Heart right ventricle (tissue), 16 donors: ENCODE results near the gene CHD6. TPM values are rescaled to one million over a fixed set of nuclear protein-coding genes. Genes with fewer than 3 reads are reported as not detected.

Source experiments
- ATAC-seq, 8 donors: fragments of 200-7000 bp; cut with Tn5 transposase; one replicate each; pipeline ENCODE4 v1.9.1; 2020; ENCODE audit warnings: mild to moderate bottlenecking in 8 of 8, moderate library complexity in 8 of 8, moderate number of reproducible peaks in 1 of 8
- DNase-seq, 2 donors: peaks; one replicate each; pipeline ENCODE4 v3.0.0-alpha.2; 2020
- H3K27ac ChIP-seq, 10 donors: fragments of 200-600 bp; sonication (generic) in 2 of 10; one replicate each; pipeline versions ENCODE4 v1.5.0 to v1.8.0; 2020 to 2022; ENCODE audit warnings: mild to moderate bottlenecking in 3 of 10
- H3K27me3 ChIP-seq, 7 donors: fragments of 200-600 bp; one replicate each; pipeline ENCODE4 v1.8.0; 2021 to 2022; ENCODE audit warnings: mild to moderate bottlenecking in 2 of 7
- H3K36me3 ChIP-seq, 9 donors: fragments of 200-600 bp; sonication (generic) in 1 of 9; one replicate each; pipeline versions ENCODE4 v1.5.0 to v1.8.0; 2020 to 2022; ENCODE audit warnings: mild to moderate bottlenecking in 2 of 9
- H3K4me1 ChIP-seq, 9 donors: fragments of 200-600 bp; sonication (generic) in 1 of 9; one replicate each; pipeline versions ENCODE4 v1.5.0 to v1.8.0; 2020 to 2022; ENCODE audit warnings: mild to moderate bottlenecking in 4 of 9
- H3K4me3 ChIP-seq, 10 donors: fragments of 200-600 bp; sonication (generic) in 2 of 10; one replicate each; pipeline versions ENCODE4 v1.5.0 to v1.8.0; 2020 to 2022; ENCODE audit warnings: mild to moderate bottlenecking in 7 of 10, moderate library complexity in 2 of 10
- H3K9me3 ChIP-seq, 11 donors: fragments of 200-600 bp in 10 of 11; sonication (generic) in 2 of 11; one replicate each; pipeline versions ENCODE4 v1.5.0 to v1.8.0; 2013 to 2022; ENCODE audit warnings: mild to moderate bottlenecking in 2 of 11, control low read depth in 1 of 11, moderate library complexity in 1 of 11
- WGBS, 2 donors: extraction: QIAGEN DNeasy Blood & Tissue Kit; methylation state at CpG; one replicate each; pipeline ENCODE4 v1.1.7; 2013; ENCODE audit warnings: inconsistent platforms in 1 of 2; 5-methylcytosine and 5-hydroxymethylcytosine counted together
- intact Hi-C, 10 donors: fragments of 100-400 bp; cut with DNase I; formaldehyde crosslinking; loops; one replicate each; pipeline versions ENCODE4 v1.11.1 to v1.14.2; 2022
- polyA plus RNA-seq, 2 donors: library from polyadenylated mRNA; stranded (reverse); fragments of 200-250 nt; gene quantifications; one replicate each; pipeline ENCODE4 v1.2.3, GENCODE V29; 2013
- total RNA-seq, 10 donors: library from RNA; stranded (reverse); fragmentation: NEBNext Ultra II Directional in 3 of 10; extraction: Animal tissue kit (Norgen Biotek cat#: 25700) in 3 of 10; gene quantifications; one replicate each; pipeline versions ENCODE4 v1.2.1 to v1.2.4, GENCODE V29; 2021 to 2023
- TF ChIP-seq, protein P1 (sequence below), 9 donors: fragments of 200-600 bp; sonication (generic) in 2 of 9; IDR thresholded peaks; one replicate each; pipeline versions ENCODE4 v1.5.0 to v1.8.0; 2021 to 2022; ENCODE audit warnings: antibody characterized with exemption in 9 of 9, mild to moderate bottlenecking in 5 of 9, moderate library complexity in 1 of 9
- donor health status: Arrhythmogenic right ventricular cardiomyopathy.
- donor health status: ischemic (EF 13 %, LVEDD 7.1; RV severe dilation, severe dysfunction).
- donor health status: healthy with polysubstance abuse.
- donor health status: DM: no; HTN: yes; CAD: no.
- donor health status: DM: no; HTN: no; CAD: no.
- donor health status: ischemic (EF 25% LVEDD 6.9; RV normal size, moderate dysfunction).
- donor health status: ischemic (EF 25% LVEDD 5.7; RV mildly dilated, moderate dysfunction).
- donor health status: healthy.
- donor health status: DM: yes; HTN: yes; CAD: no.
- donor health status: Ischemic cardiomyopathy.
- donor health status: ischemic (EF 35%, LVEDD 5.7; RV mildly dilated, moderate dysfunction).
- donor health status: nonischemic (EF 11% LVEDD 7.7; RV severe dilation, severe dysfunction).
- donor health status: DM: yes; HTN: yes; CAD: no.
- donor health status: PGD.
- donor health status: ischemic (EF 29% LVEDD 5.4; RV normal size, mild dysfunction).
- donor health status: nonischemic (EF 23%, LVEDD 6.1; RV moderate dilation, normal function).

The CHD6 gene
- total and polyA plus RNA-seq, 12 donors, result 3.0 to 52.9 (median 39.5) TPM

DNA sequence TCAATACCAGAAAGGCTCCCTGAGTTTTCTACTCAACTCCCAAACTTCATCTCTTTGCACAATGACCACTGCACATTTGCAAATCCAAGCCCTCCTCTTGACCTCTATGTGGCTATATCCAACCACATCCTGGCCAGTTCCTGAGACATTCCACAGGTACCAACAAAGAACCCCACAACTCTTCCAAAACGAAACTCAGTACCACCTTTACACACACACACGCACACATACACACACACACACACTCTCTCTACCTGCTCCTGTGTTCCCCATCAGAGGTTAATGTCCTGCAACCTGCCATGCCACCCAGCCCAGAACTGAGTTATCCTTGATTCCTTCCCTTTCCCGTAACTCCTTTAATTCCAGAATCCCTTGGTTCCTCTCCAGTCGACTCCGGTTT is 58.5 kb downstream of the CHD6 start:
- Histone ChIP-seq H3K4me3 (no peak overlapping the region), H3K9me3 (peaks cover 0 to 3% (median 0%) of the 10 kb centered on the region in 11 donors), H3K27me3 (no peaks in the 10 kb centered on the region), H3K36me3 (no peaks in the 10 kb centered on the region), H3K4me1 (peaks cover 0 to 53% (median 14%) of the 10 kb centered on the region in 9 donors), H3K27ac (no peak overlapping the region)
- TF ChIP-seq, protein P1, sequence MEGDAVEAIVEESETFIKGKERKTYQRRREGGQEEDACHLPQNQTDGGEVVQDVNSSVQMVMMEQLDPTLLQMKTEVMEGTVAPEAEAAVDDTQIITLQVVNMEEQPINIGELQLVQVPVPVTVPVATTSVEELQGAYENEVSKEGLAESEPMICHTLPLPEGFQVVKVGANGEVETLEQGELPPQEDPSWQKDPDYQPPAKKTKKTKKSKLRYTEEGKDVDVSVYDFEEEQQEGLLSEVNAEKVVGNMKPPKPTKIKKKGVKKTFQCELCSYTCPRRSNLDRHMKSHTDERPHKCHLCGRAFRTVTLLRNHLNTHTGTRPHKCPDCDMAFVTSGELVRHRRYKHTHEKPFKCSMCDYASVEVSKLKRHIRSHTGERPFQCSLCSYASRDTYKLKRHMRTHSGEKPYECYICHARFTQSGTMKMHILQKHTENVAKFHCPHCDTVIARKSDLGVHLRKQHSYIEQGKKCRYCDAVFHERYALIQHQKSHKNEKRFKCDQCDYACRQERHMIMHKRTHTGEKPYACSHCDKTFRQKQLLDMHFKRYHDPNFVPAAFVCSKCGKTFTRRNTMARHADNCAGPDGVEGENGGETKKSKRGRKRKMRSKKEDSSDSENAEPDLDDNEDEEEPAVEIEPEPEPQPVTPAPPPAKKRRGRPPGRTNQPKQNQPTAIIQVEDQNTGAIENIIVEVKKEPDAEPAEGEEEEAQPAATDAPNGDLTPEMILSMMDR (IDR thresholded peaks at IDR 0.05), result no peak
- ATAC-seq, result no peak
- intact Hi-C loops, result loop anchor here in 1 of 10 donors (10.0 kb wide), 1 partner anchor 65 kb away; no protein-coding TSS in a partner anchor
- 94 to 95% methylated on average over 5 of the region's 5 CpGs for WGBS, 2 donors
- no peak for DNase-seq

DNA sequence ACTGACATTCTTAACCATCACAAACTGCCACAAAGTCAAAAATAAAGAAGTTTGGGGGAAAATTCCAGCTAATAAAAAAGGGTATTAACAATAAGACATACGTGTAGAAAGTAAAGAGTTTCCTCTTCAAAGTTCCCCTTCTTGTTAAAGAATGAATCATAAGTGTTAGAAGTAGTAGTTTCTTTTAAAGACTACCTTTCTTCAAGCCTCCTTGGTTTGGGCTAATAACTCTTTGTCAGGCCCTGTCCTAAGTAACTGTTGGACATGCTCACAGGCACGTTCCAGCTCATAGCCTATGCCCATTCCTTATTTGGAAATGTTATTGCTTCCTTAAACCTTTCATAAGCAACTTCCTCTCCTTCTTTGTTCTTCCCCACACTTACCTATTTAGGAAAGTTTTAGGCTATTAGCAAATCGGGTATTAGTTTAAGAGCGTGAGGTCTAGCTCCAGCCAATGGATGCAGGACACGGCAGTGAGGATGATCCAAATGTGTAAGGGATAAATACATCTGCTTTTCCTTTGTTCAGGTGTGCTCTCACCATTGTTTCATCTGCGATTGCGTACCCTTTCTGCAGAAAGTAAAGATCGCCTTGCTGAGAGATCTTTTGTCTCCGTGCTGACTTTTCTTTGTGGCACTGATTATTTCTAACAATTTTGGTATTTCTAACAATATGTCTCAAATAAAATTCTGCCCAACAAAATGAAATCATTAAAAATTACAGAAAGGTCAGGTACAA is 64.9 kb downstream of the CHD6 start:
- peaks cover 0 to 21% (median 4%) of the 10 kb centered on the region in 9 donors for H3K4me1 ChIP-seq
- H3K36me3 ChIP-seq, result peaks cover 0 to 8% (median 0%) of the 10 kb centered on the region in 9 donors
- intact Hi-C loops, result no loop called here
- 92 to 94% methylated on average over 9 of the region's 9 CpGs for WGBS, 2 donors
- H3K27ac ChIP-seq, result no peak overlapping the region
- ATAC-seq (no peak), DNase-seq (no peak)
- TF ChIP-seq, protein P1 (IDR thresholded peaks at IDR 0.05), result no peak
- no peaks in the 10 kb centered on the region for H3K27me3 ChIP-seq
- no peak overlapping the region for H3K4me3 ChIP-seq
- H3K9me3 ChIP-seq, result peaks cover 0 to 9% (median 0%) of the 10 kb centered on the region in 11 donors

DNA sequence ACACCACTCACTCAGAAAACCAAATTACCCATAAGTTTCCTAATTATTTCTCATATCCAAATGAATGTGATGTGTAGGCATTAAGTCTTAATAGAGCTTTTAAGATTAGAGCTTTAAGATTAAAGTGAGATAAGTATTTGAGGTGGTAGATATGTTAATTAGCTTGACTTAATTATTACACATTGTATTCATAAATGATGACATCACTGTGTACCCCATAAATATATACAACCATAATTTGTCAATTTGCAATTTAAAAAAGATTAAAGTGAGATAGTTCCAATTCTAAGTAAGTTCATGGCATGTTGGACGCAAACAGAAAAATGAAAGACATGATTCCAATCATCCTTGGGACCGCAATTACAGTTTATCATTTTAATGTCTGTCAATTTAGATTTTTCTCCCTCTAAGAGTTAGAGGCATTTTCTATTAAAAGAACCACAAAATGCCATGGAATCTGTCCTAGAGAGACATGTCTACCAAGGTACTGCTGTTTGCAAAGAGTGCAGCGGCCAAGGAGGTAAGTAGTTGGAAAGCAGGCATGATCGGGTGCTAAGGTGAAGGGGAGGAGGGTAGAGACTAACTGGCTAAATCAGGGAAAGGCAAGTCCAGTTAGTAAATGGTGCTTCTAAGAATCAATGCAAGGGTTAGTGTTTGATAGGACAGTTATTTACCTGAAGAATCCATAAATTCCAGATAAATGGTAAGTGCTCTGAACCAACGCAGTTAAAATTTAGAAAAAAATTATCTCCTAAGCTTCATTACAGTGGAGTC is 65.7 kb downstream of the CHD6 start:
- DNase-seq (no peak), ATAC-seq (no peak)
- WGBS, 2 donors, result 99% methylated on average over 5 of the region's 5 CpGs
- peaks cover 0 to 8% (median 0%) of the 10 kb centered on the region in 9 donors for H3K36me3 ChIP-seq
- peaks cover 0 to 9% (median 0%) of the 10 kb centered on the region in 11 donors for H3K9me3 ChIP-seq
- H3K27me3 ChIP-seq, result no peaks in the 10 kb centered on the region
- no peak overlapping the region for H3K4me3 ChIP-seq
- TF ChIP-seq, protein P1 (IDR thresholded peaks at IDR 0.05), result no peak
- peaks cover 0 to 19% (median 0%) of the 10 kb centered on the region in 9 donors for H3K4me1 ChIP-seq
- H3K27ac ChIP-seq, result no peak overlapping the region
- intact Hi-C loops, result no loop called here

DNA sequence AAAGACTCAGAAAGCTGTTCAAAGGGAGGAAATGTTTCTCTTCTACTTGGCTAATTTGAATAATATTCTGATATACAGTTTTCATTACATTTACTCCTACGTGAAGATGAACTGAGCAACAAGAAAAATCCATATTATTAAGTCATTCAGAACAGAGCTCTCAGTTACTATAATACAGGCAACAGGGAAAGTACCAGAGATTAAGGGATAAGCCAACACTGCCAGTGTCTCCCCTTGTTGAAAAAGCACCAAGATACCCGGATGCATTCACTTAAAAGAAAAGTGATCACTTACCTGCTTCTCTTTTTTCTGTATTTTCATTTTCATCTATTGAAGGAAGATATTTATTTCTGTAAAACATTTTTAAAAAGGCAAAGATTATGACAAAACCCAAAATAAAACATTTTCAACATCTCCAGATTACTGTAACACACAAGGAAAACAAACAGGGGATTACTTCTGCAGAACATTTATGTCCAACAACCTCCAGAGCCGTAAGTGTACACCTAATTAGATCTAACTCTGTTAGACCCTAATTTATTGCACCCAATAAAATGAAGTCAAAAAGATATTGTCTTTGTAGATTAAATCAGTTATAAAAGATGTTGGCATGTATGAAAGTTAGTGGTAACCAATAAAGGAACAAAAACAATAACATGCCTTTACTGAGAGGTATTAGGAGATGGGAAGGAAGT is 67.0 kb downstream of the CHD6 start:
- Histone ChIP-seq H3K27me3 (no peaks in the 10 kb centered on the region), H3K27ac (no peak overlapping the region), H3K4me1 (peaks cover 0 to 20% (median 0%) of the 10 kb centered on the region in 9 donors), H3K4me3 (no peak overlapping the region), H3K9me3 (peaks cover 0 to 9% (median 0%) of the 10 kb centered on the region in 11 donors), H3K36me3 (peaks cover 0 to 8% (median 0%) of the 10 kb centered on the region in 9 donors)
- DNase-seq (no peak), ATAC-seq (no peak)
- TF ChIP-seq, protein P1 (IDR thresholded peaks at IDR 0.05), result no peak
- WGBS, 2 donors, result 73 to 86% methylated on average over 3 of the region's 3 CpGs
- intact Hi-C loops, result no loop called here
